PC-3 (cell line): ENCODE results near the gene UBE2D3. TPM values are rescaled to one million over a fixed set of nuclear protein-coding genes. Genes with fewer than 3 reads are reported as not detected.
"Not testable (repeated sequence)": the region's sequence is repeated elsewhere in the genome, so short reads cannot be mapped to it uniquely, and the experiment has no call there.

Source experiments
- ATAC-seq: fragments of 200-7000 bp; cut with Tn5 transposase; 2 replicates; pipeline ENCODE4 v1.9.1; 2020; ENCODE audit warnings: mild to moderate bottlenecking, moderate library complexity
- BruUV-seq: library from RNA; stranded (reverse); fragments of 400-500 nt; replicated peaks from 2 replicates; lab custom pipeline; 2021; lab: Mats Ljungman, UMichigan
- CTCF ChIA-PET: fragments of 300-600 bp; sonication (Branson Sonifier 250); formaldehyde crosslinking; loops from one replicate; lab custom pipeline; 2022; ENCODE audit warnings: antibody characterized with exemption; lab: Charles Lee
- POLR2A ChIA-PET: fragments of 300-600 bp; sonication (Branson Sonifier 250); formaldehyde crosslinking; loops from one replicate; lab custom pipeline; 2022; ENCODE audit warnings: antibody characterized with exemption; ENCODE audit not compliant: unreplicated experiment; lab: Charles Lee
- DNase-seq: peaks from one replicate; pipeline ENCODE4 v3.0.0-alpha.2; 2015
- H2AFZ ChIP-seq: fragments of 300-600 bp; sonication (generic); 2 replicates; pipeline ENCODE4 v1.6.0; 2016; ENCODE audit warnings: antibody characterized with exemption, low read length
- H3F3A ChIP-seq: fragments of 300-600 bp; sonication (generic); one replicate; pipeline ENCODE4 v1.6.0; 2017; ENCODE audit warnings: antibody characterized with exemption, low read length, control low read depth, mild to moderate bottlenecking; ENCODE audit not compliant: unreplicated experiment
- H3K27ac ChIP-seq: fragments of 300-600 bp; sonication (generic); 2 replicates; pipeline ENCODE4 v1.5.1; 2016; ENCODE audit warnings: mild to moderate bottlenecking, low read length
- H3K27me3 ChIP-seq: fragments of 300-600 bp; sonication (generic); 2 replicates; pipeline ENCODE4 v1.6.1; 2016; ENCODE audit warnings: low read length, mixed read lengths
- H3K36me3 ChIP-seq: fragments of 300-600 bp; sonication (generic); 2 replicates; pipeline ENCODE4 v1.6.1; 2016; ENCODE audit warnings: low read depth, mixed run types, low read length, mixed read lengths
- H3K4me1 ChIP-seq: fragments of 300-600 bp; sonication (generic); 2 replicates; pipeline ENCODE4 v1.5.1; 2016; ENCODE audit warnings: low read length; ENCODE audit not compliant: insufficient read depth
- H3K4me2 ChIP-seq: fragments of 300-600 bp; sonication (generic); 2 replicates; pipeline ENCODE4 v1.6.0; 2016; ENCODE audit warnings: low read length
- H3K4me3 ChIP-seq: fragments of 300-600 bp; sonication (generic); 2 replicates; pipeline ENCODE4 v1.5.1; 2016; ENCODE audit warnings: mild to moderate bottlenecking, low read length, mixed read lengths
- H3K79me2 ChIP-seq: fragments of 300-600 bp; sonication (generic); 2 replicates; pipeline ENCODE4 v1.6.1; 2017; ENCODE audit warnings: low read length, mixed read lengths
- H3K9ac ChIP-seq: fragments of 300-600 bp; sonication (generic); 2 replicates; pipeline ENCODE4 v1.6.0; 2016; ENCODE audit warnings: mild to moderate bottlenecking, low read length
- H3K9me2 ChIP-seq: fragments of 300-600 bp; sonication (generic); replicated peaks from 2 replicates; pipeline ENCODE4 v1.6.1; 2016; ENCODE audit warnings: mixed run types, low read length, mixed read lengths
- H3K9me3 ChIP-seq: fragments of 300-600 bp; sonication (generic); 2 replicates; pipeline ENCODE4 v1.6.1; 2016; ENCODE audit warnings: low read length, mixed read lengths
- H4K20me1 ChIP-seq: fragments of 300-600 bp; sonication (generic); 2 replicates; pipeline ENCODE4 v1.6.1; 2016; ENCODE audit warnings: low read length, mixed read lengths
- CTCF ChIP-seq: fragments of 300-600 bp; sonication (generic); conservative IDR thresholded peaks from 2 replicates; pipeline ENCODE4 v1.5.1; 2017; ENCODE audit warnings: antibody characterized with exemption, low read depth, mild to moderate bottlenecking, low read length
- EZH2 ChIP-seq: fragments of 300-600 bp; sonication (generic); IDR thresholded peaks from one replicate; pipeline ENCODE4 v1.6.1; 2017; ENCODE audit warnings: antibody characterized with exemption, mild to moderate bottlenecking, low read length; ENCODE audit not compliant: unreplicated experiment
- EZH2phosphoT487 ChIP-seq: fragments of 300-600 bp; sonication (generic); IDR thresholded peaks from 2 replicates; pipeline ENCODE4 v1.6.1; 2018; ENCODE audit warnings: mild to moderate bottlenecking, antibody characterized with exemption, low read length, borderline replicate concordance
- intact Hi-C: fragments of 100-400 bp; cut with micrococcal nuclease; formaldehyde crosslinking; loops from 2 replicates; pipeline ENCODE4 v1.9.0; 2023
- total RNA-seq: library from RNA; depleted of rRNA; stranded (reverse); fragments of >200 nt; gene quantifications from 2 replicates; pipeline ENCODE4 v1.2.3, GENCODE V29; 2014

UBE2D3 gene
- total RNA-seq, 1 experiment from 2014 or later: 435 TPM

DNA sequence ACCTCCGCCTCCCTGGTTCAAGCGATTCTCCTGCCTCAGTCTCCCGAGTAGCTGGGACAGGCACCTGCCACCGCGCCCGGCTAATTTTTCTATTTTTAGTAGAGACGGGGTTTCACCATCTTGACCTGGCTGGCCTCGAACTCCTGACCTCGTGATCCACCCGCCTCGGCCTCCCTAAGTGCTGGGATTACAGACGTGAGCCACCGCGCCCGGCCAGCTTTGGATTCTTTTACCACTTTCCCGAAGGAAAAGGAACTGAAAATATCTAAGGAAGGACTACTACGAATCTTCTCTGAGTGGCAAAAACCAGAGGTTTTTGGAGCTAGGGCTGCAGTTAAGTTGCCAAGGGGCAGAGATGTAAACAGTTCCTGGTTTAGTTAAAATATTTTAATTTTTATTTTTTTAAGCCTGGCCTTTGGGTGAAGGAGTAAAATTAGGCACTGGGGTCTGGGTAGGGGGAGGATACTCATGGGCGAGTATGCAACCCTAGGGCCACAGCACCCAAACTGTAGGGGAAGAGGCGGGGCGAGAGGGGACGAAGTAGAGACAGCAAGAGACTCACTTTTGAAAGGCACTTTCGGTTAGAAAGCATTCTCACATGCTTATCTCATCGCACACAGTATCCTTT, 40.9 kb upstream of the UBE2D3 start:
- H2AFZ ChIP-seq: peak overlapping the region; percentile 93
- no peaks in the 10 kb centered on the region; the same call in 1 of the 2 replicates for H4K20me1 ChIP-seq
- H3K4me1 ChIP-seq: peaks cover 27% of the 10 kb centered on the region
- TSS peak; percentile 77 for BruUV-seq
- DNase-seq (no peak), ATAC-seq (peak; percentile 29)
- no peaks in the 10 kb centered on the region for H3K9me2 ChIP-seq
- H3K9ac ChIP-seq: peak overlapping the region; percentile 75
- ChIA-PET POLR2A (no interaction called here), CTCF (no interaction called here)
- peak overlapping the region; percentile 77 for H3K4me3 ChIP-seq
- peak overlapping the region; percentile 96 for H3K4me2 ChIP-seq
- no peaks in the 10 kb centered on the region for H3K9me3 ChIP-seq
- H3K27ac ChIP-seq: peak overlapping the region; percentile 70
- H3K36me3 ChIP-seq: no peaks in the 10 kb centered on the region
- TF ChIP-seq CTCF (no peak), EZH2 (no peak), EZH2phosphoT487 (no peak)
- H3K79me2 ChIP-seq: peaks cover 57% of the 10 kb centered on the region
- H3F3A ChIP-seq: no peaks in the 10 kb centered on the region
- intact Hi-C loops: loop anchor here (5.0 kb wide), 1 partner anchor 139 kb away; no protein-coding TSS in a partner anchor
- no peaks in the 10 kb centered on the region for H3K27me3 ChIP-seq

DNA sequence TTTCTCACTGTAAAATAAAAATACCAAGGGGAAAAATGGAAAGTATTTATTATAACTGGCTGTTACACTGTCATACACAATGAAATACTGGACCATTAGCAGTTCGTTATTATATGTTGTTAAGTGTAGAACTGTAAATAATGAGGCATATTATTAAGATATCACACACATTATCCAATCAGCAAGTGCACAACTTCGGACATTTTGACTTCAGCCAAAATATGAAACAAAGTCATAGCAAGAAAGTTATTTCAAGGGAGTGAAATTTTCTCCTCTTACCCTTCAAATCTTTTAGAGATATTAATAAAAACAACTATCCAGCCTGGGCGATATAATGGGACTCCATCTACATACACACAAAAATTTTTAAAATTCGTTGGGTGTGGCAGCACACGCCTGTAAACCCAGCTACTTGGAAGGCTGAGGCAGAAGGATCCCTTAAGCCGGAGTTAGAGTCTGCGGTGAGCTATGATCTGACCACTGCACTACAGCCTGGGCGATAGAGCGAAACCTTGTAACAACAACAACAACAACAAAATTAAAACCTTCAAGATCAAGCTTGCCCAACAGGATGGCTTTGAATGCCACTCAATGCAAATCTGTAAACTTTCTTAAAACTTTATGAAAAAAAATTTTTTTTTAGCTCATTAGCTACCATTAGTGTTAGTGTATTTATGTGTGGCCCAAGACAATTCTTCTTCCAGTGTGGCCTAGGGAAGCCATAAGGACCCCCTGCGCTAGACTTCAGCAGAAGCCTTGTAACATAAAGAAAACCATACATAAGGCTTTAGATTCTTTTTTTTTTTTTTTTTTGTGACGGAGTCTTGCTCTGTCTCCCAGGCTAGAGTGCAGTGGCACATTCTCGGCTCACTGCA, 40.2 kb upstream of the UBE2D3 start:
- BruUV-seq: no TSS peak
- ATAC-seq: no peak
- no peak for DNase-seq
- Histone ChIP-seq H3K4me2 (peak overlapping the region; percentile 96), H3F3A (no peaks in the 10 kb centered on the region), H3K4me1 (peaks cover 27% of the 10 kb centered on the region), H3K27me3 (no peaks in the 10 kb centered on the region), H3K79me2 (peaks cover 50% of the 10 kb centered on the region), H3K36me3 (no peaks in the 10 kb centered on the region), H2AFZ (no peak overlapping the region), H3K9ac (no peak overlapping the region), H3K9me2 (no peaks in the 10 kb centered on the region), H4K20me1 (no peaks in the 10 kb centered on the region; the same call in 1 of the 2 replicates), H3K27ac (no peak overlapping the region), H3K4me3 (no peak overlapping the region; the same call in 1 of the 2 replicates), H3K9me3 (no peaks in the 10 kb centered on the region)
- POLR2A ChIA-PET: interaction anchor here (0.7 kb wide), 1 partner anchor 33 kb away, joined by 3 read pairs; no protein-coding TSS in a partner anchor
- CTCF ChIA-PET: no interaction called here
- intact Hi-C loops: loop anchor here (5.0 kb wide), 1 partner anchor 140 kb away; no protein-coding TSS in a partner anchor
- no peak for TF ChIP-seq CTCF
- TF ChIP-seq EZH2: no peak
- no peak for TF ChIP-seq EZH2phosphoT487

DNA sequence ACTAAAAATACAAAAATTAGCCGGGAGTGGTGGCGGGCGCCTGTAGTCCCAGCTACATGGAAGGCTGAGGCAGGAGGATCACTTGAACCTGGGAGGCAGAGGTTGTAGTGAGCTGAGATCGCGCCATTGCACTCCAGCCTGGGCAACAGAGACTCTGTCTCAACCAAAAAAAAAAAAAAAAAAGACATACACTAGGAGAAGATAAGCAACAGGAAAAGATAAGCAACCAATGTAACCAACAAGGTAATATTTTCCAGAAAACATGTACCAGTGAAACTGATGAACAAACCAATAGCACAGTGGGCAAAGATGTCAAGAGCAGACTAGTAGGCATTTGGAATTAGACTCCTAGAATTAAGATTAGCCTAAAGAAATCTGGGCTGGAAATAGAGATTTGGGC, 38.0 kb upstream of the UBE2D3 start:
- H3K4me3 ChIP-seq, H3K9me2 ChIP-seq, H3F3A ChIP-seq, H3K36me3 ChIP-seq, H3K27ac ChIP-seq, H4K20me1 ChIP-seq, ATAC-seq, H2AFZ ChIP-seq, H3K9ac ChIP-seq, H3K27me3 ChIP-seq, POLR2A ChIA-PET, H3K4me2 ChIP-seq, BruUV-seq, DNase-seq, H3K9me3 ChIP-seq, CTCF ChIA-PET: not testable (repeated sequence)
- intact Hi-C loops: loop anchor here (5.0 kb wide), 1 partner anchor 142 kb away; no protein-coding TSS in a partner anchor
- peaks cover 29% of the 10 kb centered on the region for H3K79me2 ChIP-seq
- H3K4me1 ChIP-seq: peaks cover 13% of the 10 kb centered on the region
